Stimulated activated CD4-positive, alpha-beta T cell treated with anti-CD3 and anti-CD28 coated beads, Interleukin-4, amount 100 ng/mL, for 48 hours (primary cell): ENCODE measurements around the gene MYO18B.
"Not testable (repeated sequence)": the region's sequence is repeated elsewhere in the genome, so short reads cannot be mapped to it uniquely, and the experiment has no call there.

Experiments
- DNase-seq, 2 donors: peaks; one replicate each; pipeline ENCODE4 v3.0.0-alpha.2; 2020; ENCODE audit warnings: low read depth in 2 of 2

The MYO18B gene

GRCh38 chr22:25741692-25742626, at the start of gene MYO18B:
TSS of gene MYO18B (plus strand) at chr22:25742188. CDS start at chr22:25761093, 18,905 bp downstream.
- no peak for DNase-seq

GRCh38 chr22:25692397-25693267, 49.4 kb upstream of the MYO18B start:
- no peak for DNase-seq

- no peak for DNase-seq
Observed at GRCh38 chr22:25693268-25693565, 48.8 kb upstream of the MYO18B start.

- no peak for DNase-seq
Observed at GRCh38 chr22:25694196-25694907, 47.6 kb upstream of the MYO18B start.

GRCh38 chr22:25695146-25695545, 46.8 kb upstream of the MYO18B start:
- DNase-seq, result no peak

- no peak for DNase-seq
Observed at GRCh38 chr22:25696763-25697162, 45.2 kb upstream of the MYO18B start.

GRCh38 chr22:25697181-25697664, 44.8 kb upstream of the MYO18B start:
- no peak for DNase-seq

- DNase-seq, result no peak
Observed at GRCh38 chr22:25697978-25698377, 44.0 kb upstream of the MYO18B start.

- DNase-seq, result no peak
Observed at GRCh38 chr22:25698461-25698860, 43.5 kb upstream of the MYO18B start.

GRCh38 chr22:25698978-25699377, 43.0 kb upstream of the MYO18B start:
- no peak for DNase-seq

GRCh38 chr22:25701056-25701780, 40.8 kb upstream of the MYO18B start:
- DNase-seq, result no peak

GRCh38 chr22:25702040-25702439, 39.9 kb upstream of the MYO18B start:
- no peak for DNase-seq

GRCh38 chr22:25702571-25703167, 39.3 kb upstream of the MYO18B start:
- DNase-seq, result no peak

- DNase-seq, result no peak
Observed at GRCh38 chr22:25704701-25705100, 37.3 kb upstream of the MYO18B start.

- DNase-seq, result no peak
Observed at GRCh38 chr22:25706197-25706596, 35.8 kb upstream of the MYO18B start.

- DNase-seq, result not testable (repeated sequence)
Observed at GRCh38 chr22:25708430-25708829, 33.6 kb upstream of the MYO18B start.

GRCh38 chr22:25709758-25710157, 32.2 kb upstream of the MYO18B start:
- DNase-seq, result no peak

- DNase-seq, result no peak
Observed at GRCh38 chr22:25710501-25710900, 31.5 kb upstream of the MYO18B start.

- no peak for DNase-seq
Observed at GRCh38 chr22:25711491-25711890, 30.5 kb upstream of the MYO18B start.

GRCh38 chr22:25712661-25713400, 29.2 kb upstream of the MYO18B start:
- DNase-seq, result no peak
